H9 (cell line): ENCODE measurements around the gene PSMD1. TPM values are rescaled to one million over a fixed set of nuclear protein-coding genes. Genes with fewer than 3 reads are reported as not detected.

Experiments used
- DNase-seq: peaks from one replicate; pipeline ENCODE4 v3.0.0-alpha.2; 2017
- H2AFZ ChIP-seq: one replicate; pipeline ENCODE4 v1.6.1; 2013; ENCODE audit warnings: mild to moderate bottlenecking, low read length, control low read depth, moderate library complexity
- H2AK5ac ChIP-seq: 2 replicates; pipeline ENCODE4 v1.6.1; 2013; ENCODE audit warnings: low read length, control low read depth, mixed read lengths; ENCODE audit not compliant: insufficient read length
- H2BK120ac ChIP-seq: one replicate; pipeline ENCODE4 v1.6.1; 2013; ENCODE audit warnings: low read depth, mild to moderate bottlenecking, low read length, control low read depth, inconsistent platforms; ENCODE audit not compliant: poor library complexity, severe bottlenecking
- H2BK12ac ChIP-seq: 2 replicates; pipeline ENCODE4 v1.6.1; 2013; ENCODE audit warnings: low read length, control low read depth, mixed read lengths, low read depth; ENCODE audit not compliant: insufficient read length
- H2BK15ac ChIP-seq: 2 replicates; pipeline ENCODE4 v1.6.1; 2013; ENCODE audit warnings: low read depth, low read length, control low read depth
- H2BK20ac ChIP-seq: one replicate; pipeline ENCODE4 v1.6.1; 2013; ENCODE audit warnings: low read depth, mild to moderate bottlenecking, low read length, control low read depth, inconsistent platforms; ENCODE audit not compliant: poor library complexity, severe bottlenecking
- H2BK5ac ChIP-seq: 2 replicates; pipeline ENCODE4 v1.6.1; 2013; ENCODE audit warnings: low read length, control low read depth, mixed read lengths; ENCODE audit not compliant: insufficient read length
- H3K14ac ChIP-seq: 2 replicates; pipeline ENCODE4 v1.6.1; 2013; ENCODE audit warnings: low read length, control low read depth; ENCODE audit not compliant: insufficient read depth
- H3K18ac ChIP-seq: 2 replicates; pipeline ENCODE4 v1.6.1; 2013; ENCODE audit warnings: low read depth, mild to moderate bottlenecking, mixed read lengths, low read length, control low read depth; ENCODE audit not compliant: insufficient read length
- H3K23ac ChIP-seq: 2 replicates; pipeline ENCODE4 v1.6.1; 2013; ENCODE audit warnings: low read length, control low read depth, mixed read lengths, low read depth; ENCODE audit not compliant: insufficient read length
- H3K23me2 ChIP-seq: 2 replicates; pipeline ENCODE4 v1.6.1; 2013; ENCODE audit warnings: low read depth, mild to moderate bottlenecking, mixed read lengths, low read length, control low read depth; ENCODE audit not compliant: insufficient read length, poor library complexity, severe bottlenecking
- H3K27ac ChIP-seq: 2 replicates; pipeline ENCODE4 v1.5.1; 2013; ENCODE audit warnings: low read length, control low read depth, mixed read lengths, low read depth; ENCODE audit not compliant: insufficient read length
- H3K27me3 ChIP-seq: 2 replicates; pipeline ENCODE4 v1.6.1; 2013; ENCODE audit warnings: low read length, control low read depth, inconsistent platforms; ENCODE audit not compliant: insufficient read depth
- H3K4ac ChIP-seq: 2 replicates; pipeline ENCODE4 v1.6.1; 2013; ENCODE audit warnings: low read depth, mild to moderate bottlenecking, control low read depth, inconsistent platforms, low read length, moderate library complexity
- H3K4me1 ChIP-seq: 2 replicates; pipeline ENCODE4 v1.6.1; 2013; ENCODE audit warnings: low read length, control low read depth, inconsistent platforms; ENCODE audit not compliant: insufficient read depth
- H3K4me2 ChIP-seq: 2 replicates; pipeline ENCODE4 v1.6.1; 2013; ENCODE audit warnings: low read length, control low read depth, mixed read lengths; ENCODE audit not compliant: insufficient read length, insufficient read depth
- H3K56ac ChIP-seq: 2 replicates; pipeline ENCODE4 v1.6.1; 2013; ENCODE audit warnings: low read depth, mild to moderate bottlenecking, mixed read lengths, low read length, control low read depth; ENCODE audit not compliant: insufficient read length
- H3K79me1 ChIP-seq: 2 replicates; pipeline ENCODE4 v1.6.1; 2013; ENCODE audit warnings: low read depth, mild to moderate bottlenecking, moderate library complexity, low read length, control low read depth, inconsistent platforms; ENCODE audit not compliant: insufficient read depth, poor library complexity, severe bottlenecking
- H3K79me2 ChIP-seq: 2 replicates; pipeline ENCODE4 v1.6.1; 2013; ENCODE audit warnings: low read length, control low read depth, inconsistent platforms; ENCODE audit not compliant: insufficient read depth
- H3K9ac ChIP-seq: 2 replicates; pipeline ENCODE4 v1.6.1; 2013; ENCODE audit warnings: low read length, control low read depth, mixed read lengths; ENCODE audit not compliant: insufficient read length; ENCODE audit errors: extremely low read depth
- H3K9me3 ChIP-seq: one replicate; pipeline ENCODE4 v1.6.1; 2013; ENCODE audit warnings: low read depth, low read length, inconsistent platforms; ENCODE audit not compliant: control insufficient read depth
- H3T11ph ChIP-seq: one replicate; pipeline ENCODE4 v1.6.1; 2013; ENCODE audit warnings: mild to moderate bottlenecking, low read length, control low read depth, inconsistent platforms
- H4K20me1 ChIP-seq: one replicate; pipeline ENCODE4 v1.6.1; 2013; ENCODE audit not compliant: control insufficient read depth, insufficient read length, insufficient read depth
- H4K5ac ChIP-seq: 2 replicates; pipeline ENCODE4 v1.6.1; 2013; ENCODE audit warnings: low read depth, mild to moderate bottlenecking, mixed read lengths, low read length, control low read depth; ENCODE audit not compliant: insufficient read length
- H4K8ac ChIP-seq: replicated peaks from 2 replicates; pipeline ENCODE4 v1.6.1; 2013; ENCODE audit warnings: low read length, control low read depth, mixed read lengths, low read depth; ENCODE audit not compliant: insufficient read length
- H4K91ac ChIP-seq: 2 replicates; pipeline ENCODE4 v1.6.1; 2013; ENCODE audit warnings: low read depth, mild to moderate bottlenecking, moderate library complexity, mixed read lengths, low read length, control low read depth; ENCODE audit not compliant: insufficient read length
- H3K27ac Mint-ChIP-seq, 3 experiments: 2 replicates in 2 of 3; 3 replicates in 1 of 3; pipeline ENCODE4 v1.8.0; 2020 to 2021; ENCODE audit warnings: mixed read lengths in 3 of 3, mild to moderate bottlenecking in 1 of 3, moderate library complexity in 1 of 3
- H3K27me3 Mint-ChIP-seq: 2 replicates; pipeline ENCODE4 v1.8.0; 2021; ENCODE audit warnings: low read depth, mild to moderate bottlenecking, moderate library complexity, mixed read lengths
- H3K36me3 Mint-ChIP-seq, 3 experiments: 2 replicates in 2 of 3; 3 replicates in 1 of 3; pipeline ENCODE4 v1.8.0; 2020 to 2021; ENCODE audit warnings: low read depth in 3 of 3, mixed read lengths in 3 of 3; ENCODE audit not compliant: insufficient read depth in 1 of 3
- H3K4me1 Mint-ChIP-seq, 2 experiments: 2 replicates each; pipeline ENCODE4 v1.8.0; 2020; ENCODE audit warnings: mixed read lengths in 2 of 2
- H3K4me3 Mint-ChIP-seq, 2 experiments: 2 replicates in 1 of 2; 3 replicates in 1 of 2; pipeline ENCODE4 v1.8.0; 2020 to 2021; ENCODE audit warnings: mild to moderate bottlenecking in 2 of 2, mixed read lengths in 2 of 2, moderate library complexity in 1 of 2
- H3K9me3 Mint-ChIP-seq, 2 experiments: 2 replicates in 1 of 2; 3 replicates in 1 of 2; pipeline ENCODE4 v1.8.0; 2020; ENCODE audit warnings: mild to moderate bottlenecking in 2 of 2, mixed read lengths in 2 of 2, moderate library complexity in 1 of 2
- WGBS: extraction: QIAGEN DNeasy Blood & Tissue Kit; methylation state at CpG from one replicate; pipeline ENCODE4 v1.1.7; 2013; ENCODE audit warnings: missing lambda C conversion rate, low lambda C conversion rate, mixed read lengths; ENCODE audit not compliant: insufficient read length; ENCODE audit errors: extremely low coverage; 5-methylcytosine and 5-hydroxymethylcytosine counted together
- total RNA-seq: library from RNA; stranded (reverse); gene quantifications from 2 replicates; pipeline ENCODE4 v1.2.1, GENCODE V29; 2021
- TF ChIP-seq, protein P1 (sequence below): fragments of 200-600 bp; sonication (generic); conservative IDR thresholded peaks from 3 replicates; pipeline ENCODE4 v1.8.0; 2021; ENCODE audit warnings: antibody characterized with exemption, mild to moderate bottlenecking

The PSMD1 gene
- total RNA-seq, 1 experiment from 2014 or later, result 166 TPM

GRCh38 chr2:231084565-231084964, 27.9 kb downstream of the PSMD1 start:
- Histone ChIP-seq H3K14ac (no peak overlapping the region), H3T11ph (no peak overlapping the region), H3K18ac (no peak overlapping the region), H2BK120ac (no peak overlapping the region), H4K20me1 (no peaks in the 10 kb centered on the region), H3K27ac (no peak overlapping the region), H3K23ac (no peak overlapping the region), H3K79me1 (no peaks in the 10 kb centered on the region), H4K91ac (no peak overlapping the region), H3K56ac (no peak overlapping the region), H4K8ac (no peak overlapping the region), H2BK5ac (no peak overlapping the region), H4K5ac (no peak overlapping the region), H3K4ac (no peak overlapping the region), H3K9ac (no peak overlapping the region), H3K9me3 (no peaks in the 10 kb centered on the region), H3K4me1 (no peaks in the 10 kb centered on the region), H2AK5ac (no peak overlapping the region), H3K4me2 (no peak overlapping the region), H3K79me2 (no peaks in the 10 kb centered on the region), H3K23me2 (no peaks in the 10 kb centered on the region), H3K27me3 (no peaks in the 10 kb centered on the region), H2AFZ (no peak overlapping the region), H2BK12ac (no peak overlapping the region), H2BK15ac (no peak overlapping the region), H2BK20ac (no peak overlapping the region)
- no peak for DNase-seq
- H3K27ac Mint-ChIP-seq, result no peak overlapping the region
- no peaks in the 10 kb centered on the region for H3K27me3 Mint-ChIP-seq
- no CpG with 5 or more reads among the region's 1 CpG for WGBS
- TF ChIP-seq, protein P1, sequence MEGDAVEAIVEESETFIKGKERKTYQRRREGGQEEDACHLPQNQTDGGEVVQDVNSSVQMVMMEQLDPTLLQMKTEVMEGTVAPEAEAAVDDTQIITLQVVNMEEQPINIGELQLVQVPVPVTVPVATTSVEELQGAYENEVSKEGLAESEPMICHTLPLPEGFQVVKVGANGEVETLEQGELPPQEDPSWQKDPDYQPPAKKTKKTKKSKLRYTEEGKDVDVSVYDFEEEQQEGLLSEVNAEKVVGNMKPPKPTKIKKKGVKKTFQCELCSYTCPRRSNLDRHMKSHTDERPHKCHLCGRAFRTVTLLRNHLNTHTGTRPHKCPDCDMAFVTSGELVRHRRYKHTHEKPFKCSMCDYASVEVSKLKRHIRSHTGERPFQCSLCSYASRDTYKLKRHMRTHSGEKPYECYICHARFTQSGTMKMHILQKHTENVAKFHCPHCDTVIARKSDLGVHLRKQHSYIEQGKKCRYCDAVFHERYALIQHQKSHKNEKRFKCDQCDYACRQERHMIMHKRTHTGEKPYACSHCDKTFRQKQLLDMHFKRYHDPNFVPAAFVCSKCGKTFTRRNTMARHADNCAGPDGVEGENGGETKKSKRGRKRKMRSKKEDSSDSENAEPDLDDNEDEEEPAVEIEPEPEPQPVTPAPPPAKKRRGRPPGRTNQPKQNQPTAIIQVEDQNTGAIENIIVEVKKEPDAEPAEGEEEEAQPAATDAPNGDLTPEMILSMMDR, result no peak
- peaks cover 46 to 90% (median 78%) of the 10 kb centered on the region in 3 experiments; a peak in 6 of 7 replicates for H3K36me3 Mint-ChIP-seq
- no peak overlapping the region for H3K4me3 Mint-ChIP-seq
- H3K9me3 Mint-ChIP-seq, result no peaks in the 10 kb centered on the region
- H3K4me1 Mint-ChIP-seq, result no peaks in the 10 kb centered on the region
